Osteoblast (primary cell): ENCODE results near the gene NR2C1. TPM values are rescaled to one million over a fixed set of nuclear protein-coding genes. Genes with fewer than 3 reads are reported as not detected.

Source experiments
- DNase-seq: peaks from one replicate; pipeline ENCODE4 v3.0.0; 2011; ENCODE audit warnings: low spot score, mixed read lengths; ENCODE audit not compliant: insufficient read length; ENCODE audit errors: missing footprints
- H2AFZ ChIP-seq: 2 replicates; pipeline ENCODE4 v1.6.0; 2011; ENCODE audit warnings: mild to moderate bottlenecking, low read length
- H3K27ac ChIP-seq: 2 replicates; pipeline ENCODE4 v1.5.1; 2011; ENCODE audit warnings: mild to moderate bottlenecking, low read depth, low read length, moderate library complexity
- H3K27me3 ChIP-seq: 2 replicates; pipeline ENCODE4 v1.6.0; 2012; ENCODE audit warnings: mild to moderate bottlenecking, control low read depth, inconsistent platforms, low read length, moderate library complexity; ENCODE audit not compliant: insufficient read depth
- H3K36me3 ChIP-seq: 2 replicates; pipeline ENCODE4 v1.5.1; 2011; ENCODE audit warnings: mild to moderate bottlenecking, low read length, control low read depth, moderate library complexity; ENCODE audit not compliant: insufficient read depth
- H3K4me1 ChIP-seq: 2 replicates; pipeline ENCODE4 v1.5.1; 2011; ENCODE audit warnings: mild to moderate bottlenecking, low read length, control low read depth, moderate library complexity; ENCODE audit not compliant: insufficient read depth
- H3K4me2 ChIP-seq: 2 replicates; pipeline ENCODE4 v1.6.0; 2011; ENCODE audit warnings: mild to moderate bottlenecking, low read length; ENCODE audit not compliant: insufficient read depth
- H3K4me3 ChIP-seq: fragments of 200-600 bp; sonication (generic); 3 replicates; pipeline ENCODE4 v1.5.1; 2012; ENCODE audit warnings: mild to moderate bottlenecking, low read length, inconsistent platforms; ENCODE audit not compliant: insufficient read depth
- H3K79me2 ChIP-seq: 2 replicates; pipeline ENCODE4 v1.6.0; 2012; ENCODE audit warnings: mild to moderate bottlenecking, low read length, control low read depth, inconsistent platforms; ENCODE audit not compliant: insufficient read depth
- H3K9me3 ChIP-seq: 2 replicates; pipeline ENCODE4 v1.5.1; 2011; ENCODE audit warnings: low read depth, low read length, control low read depth
- H4K20me1 ChIP-seq: 2 replicates; pipeline ENCODE4 v1.6.0; 2012; ENCODE audit warnings: mild to moderate bottlenecking, low read length, control low read depth; ENCODE audit not compliant: insufficient read depth
- CTCF ChIP-seq: IDR thresholded peaks from 2 replicates; pipeline ENCODE4 v1.5.1; 2011; ENCODE audit warnings: mild to moderate bottlenecking, low read depth, low read length, moderate library complexity; ENCODE audit errors: extremely low read depth
- total RNA-seq: library from RNA; depleted of rRNA; stranded (reverse); fragments of >200 nt; gene quantifications from 2 replicates; pipeline ENCODE4 v1.2.3, GENCODE V29; 2012

NR2C1 gene
- total RNA-seq, 1 donor = 22.1 TPM

GRCh38 chr12:94977766-94978468 is 95.5 kb downstream of the NR2C1 start:
- Histone ChIP-seq H3K4me1 (peaks cover 10% of the 10 kb centered on the region), H3K4me2 (no peak overlapping the region), H3K79me2 (peaks cover 13% of the 10 kb centered on the region), H3K27ac (no peak overlapping the region), H3K9me3 (no peaks in the 10 kb centered on the region), H3K27me3 (no peaks in the 10 kb centered on the region), H2AFZ (no peak overlapping the region), H4K20me1 (peaks cover 9% of the 10 kb centered on the region), H3K36me3 (no peaks in the 10 kb centered on the region), H3K4me3 (no peak overlapping the region)
- DNase-seq = no peak
- TF ChIP-seq CTCF = no peak

- Histone ChIP-seq H3K36me3 (peaks cover 11% of the 10 kb centered on the region), H4K20me1 (peaks cover 4% of the 10 kb centered on the region), H2AFZ (no peak overlapping the region), H3K9me3 (no peaks in the 10 kb centered on the region), H3K79me2 (peaks cover 7% of the 10 kb centered on the region), H3K4me1 (no peaks in the 10 kb centered on the region), H3K27ac (no peak overlapping the region), H3K4me2 (no peak overlapping the region), H3K27me3 (no peaks in the 10 kb centered on the region), H3K4me3 (no peak overlapping the region)
- no peak for TF ChIP-seq CTCF
- no peak for DNase-seq
These were observed 100.2 kb downstream of the NR2C1 start for GRCh38 chr12:94973221-94973620.

- Histone ChIP-seq H3K27me3 (no peaks in the 10 kb centered on the region), H3K9me3 (no peaks in the 10 kb centered on the region), H3K4me1 (no peaks in the 10 kb centered on the region), H3K27ac (peak overlapping the region; percentile 18), H3K36me3 (peaks cover 11% of the 10 kb centered on the region), H2AFZ (no peak overlapping the region), H3K4me2 (no peak overlapping the region), H3K79me2 (peaks cover 3% of the 10 kb centered on the region), H3K4me3 (no peak overlapping the region), H4K20me1 (peaks cover under 1% of the 10 kb centered on the region)
- TF ChIP-seq CTCF = no peak
- DNase-seq = no peak
These were observed 100.6 kb downstream of the NR2C1 start for GRCh38 chr12:94972795-94973194.

GRCh38 chr12:94971923-94972322 is 101.5 kb downstream of the NR2C1 start:
- H2AFZ ChIP-seq = no peak overlapping the region

More at GRCh38 chr12:94971923-94972322, 101.5 kb downstream of the NR2C1 start:
- Histone ChIP-seq H3K27me3 (no peaks in the 10 kb centered on the region), H3K4me2 (no peak overlapping the region), H3K27ac (no peak overlapping the region), H3K36me3 (peaks cover 11% of the 10 kb centered on the region), H3K9me3 (no peaks in the 10 kb centered on the region), H3K4me3 (no peak overlapping the region), H3K79me2 (peaks cover 2% of the 10 kb centered on the region), H3K4me1 (no peaks in the 10 kb centered on the region), H4K20me1 (no peaks in the 10 kb centered on the region)
- TF ChIP-seq CTCF = no peak
- no peak for DNase-seq
